Measurements from ENCODE around the gene PRR22.

Gene PRR22

DNA sequence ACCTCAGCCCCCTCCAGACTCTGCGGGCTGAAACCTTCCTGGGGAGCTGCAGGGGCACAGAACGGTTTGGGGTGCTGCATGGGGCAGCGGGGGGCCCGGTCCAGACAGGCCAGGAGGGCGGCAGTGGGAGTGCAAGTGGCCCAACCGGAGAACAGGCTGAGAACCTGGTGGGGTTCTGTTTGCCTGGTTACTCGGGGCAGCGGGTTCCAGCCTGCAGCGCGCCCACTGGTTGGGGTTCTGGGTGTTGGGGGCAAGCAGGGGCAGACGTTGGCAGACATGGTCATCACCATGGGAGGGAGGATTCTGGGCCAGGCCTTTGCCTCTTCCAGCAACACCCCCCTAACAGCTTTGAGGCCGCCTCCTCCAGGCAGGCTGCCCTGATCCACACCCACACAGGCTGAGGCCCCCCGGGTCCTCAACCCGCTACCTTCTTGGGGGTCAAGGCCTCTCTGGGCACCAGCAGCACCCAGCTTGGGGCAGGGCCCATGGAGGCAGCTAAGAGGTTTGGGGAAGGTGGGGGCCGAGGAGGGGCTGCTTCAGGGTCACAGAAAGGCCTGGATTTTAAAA, at the start of gene PRR22:
Gene PRR22, minus strand, starts transcription at position 166 of the 567 bp plus-strand sequence. Its CDS starts 86 bp downstream, at position 80.
- no peak for FAIRE-seq

DNA sequence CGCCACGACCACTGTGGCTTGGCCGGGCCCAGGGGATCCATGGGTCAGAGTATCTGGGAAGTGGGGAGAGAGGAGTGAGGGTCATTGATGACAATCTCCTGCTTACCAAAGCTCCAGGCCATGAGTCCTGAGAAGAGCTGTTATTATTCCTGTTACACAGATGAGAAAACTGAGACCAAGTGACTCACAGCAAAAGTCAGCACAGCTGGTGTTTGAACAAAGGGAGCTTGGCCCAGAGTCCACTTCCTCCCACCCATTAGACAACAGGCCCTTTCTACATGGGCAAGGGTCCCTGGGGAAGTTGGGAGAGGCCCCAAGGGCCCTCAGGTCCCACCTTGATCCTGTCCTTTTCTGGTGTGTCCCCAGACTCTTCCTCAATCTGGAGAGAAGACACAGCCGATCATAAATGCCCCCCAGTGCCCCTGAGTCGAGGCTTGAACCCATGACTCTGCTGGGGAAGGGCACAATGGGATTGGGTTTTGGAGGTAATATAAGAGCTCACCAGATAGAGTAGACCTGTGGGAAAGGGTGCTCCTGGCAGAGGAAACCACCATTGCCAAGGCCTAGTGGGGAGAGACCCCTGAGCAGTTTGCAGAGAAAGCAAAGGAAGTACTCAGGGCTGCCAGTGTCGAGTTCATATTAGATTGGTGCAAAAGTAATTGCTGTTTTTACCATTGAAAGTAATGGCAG, 48.1 kb upstream of the PRR22 start:
- no peak for FAIRE-seq

DNA sequence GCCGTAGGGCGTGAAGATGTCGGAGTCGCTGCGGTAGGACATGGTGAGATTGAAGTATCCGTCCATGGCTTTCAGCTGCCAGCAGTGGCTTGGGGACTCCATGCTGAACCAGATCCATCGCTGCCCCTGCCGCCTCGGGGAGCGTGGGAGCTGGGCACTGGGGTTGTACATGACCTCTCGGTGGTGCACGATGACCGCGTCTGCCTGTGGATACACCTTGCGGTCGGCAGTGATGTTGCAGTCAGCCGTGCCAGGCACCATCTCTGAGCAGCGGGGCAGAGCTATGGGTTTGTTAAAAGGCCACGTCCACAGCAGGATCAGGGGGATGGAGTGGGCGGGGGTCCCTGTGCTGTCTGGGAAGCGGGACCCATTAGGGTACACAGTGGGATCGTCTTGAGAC, 47.5 kb upstream of the PRR22 start:
- no peak for FAIRE-seq

DNA sequence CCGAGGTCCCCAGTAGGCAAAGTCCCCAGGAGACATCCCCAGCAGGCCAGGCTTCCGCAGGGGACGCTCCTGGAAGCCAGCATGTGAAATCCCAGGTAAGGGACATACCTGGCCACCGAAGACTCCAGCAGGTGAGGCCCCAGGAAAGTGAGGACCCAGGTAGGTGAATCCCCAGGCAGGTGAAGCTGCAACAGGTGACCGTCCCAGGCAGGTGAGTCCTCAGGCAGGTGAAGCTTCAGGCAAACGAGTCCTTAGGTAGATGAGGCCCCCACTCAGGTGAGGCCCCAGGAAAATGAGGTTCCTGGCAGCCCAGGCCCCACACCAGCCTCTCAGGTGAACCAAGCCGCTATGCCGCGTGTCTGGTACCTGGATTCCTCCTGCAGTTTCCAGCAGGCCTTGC, 46.6 kb upstream of the PRR22 start:
- FAIRE-seq, result no peak

DNA sequence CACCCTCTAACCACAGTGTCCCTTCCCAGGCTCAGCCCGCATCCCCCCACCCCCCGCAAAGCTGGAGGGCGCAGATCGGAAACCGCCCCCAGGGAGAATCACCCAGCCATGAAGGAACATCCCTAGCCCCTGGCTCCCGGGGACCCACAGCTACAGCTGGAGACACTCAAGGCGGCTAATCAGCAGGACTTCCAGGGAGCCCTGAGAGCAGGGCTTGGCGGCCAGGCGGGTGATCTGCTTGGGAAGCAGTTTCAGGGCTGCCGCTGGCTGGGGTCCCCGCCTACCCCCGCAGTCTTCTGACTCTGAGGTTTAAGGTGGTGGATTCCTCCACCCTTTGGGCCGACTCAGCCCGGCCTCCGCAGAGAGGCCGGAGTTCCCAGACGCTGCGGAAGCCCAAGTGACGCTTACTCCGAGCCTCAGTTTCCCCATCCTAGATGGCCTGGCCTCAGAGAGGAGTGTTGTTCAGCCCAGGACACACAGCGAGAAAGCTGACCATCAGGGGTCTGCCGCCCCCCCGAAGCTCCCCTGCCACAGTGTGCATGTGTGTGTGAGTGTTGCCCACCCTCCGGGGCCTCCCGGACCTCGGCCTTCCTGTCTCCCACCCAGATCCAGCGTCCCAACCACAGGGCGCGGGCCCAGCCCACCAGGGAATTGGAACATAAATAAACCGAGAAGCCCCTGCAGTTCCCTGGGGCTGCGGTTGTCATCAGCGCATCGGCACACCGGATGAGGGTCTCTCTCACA, 45.2 kb upstream of the PRR22 start:
- no peak for FAIRE-seq

DNA sequence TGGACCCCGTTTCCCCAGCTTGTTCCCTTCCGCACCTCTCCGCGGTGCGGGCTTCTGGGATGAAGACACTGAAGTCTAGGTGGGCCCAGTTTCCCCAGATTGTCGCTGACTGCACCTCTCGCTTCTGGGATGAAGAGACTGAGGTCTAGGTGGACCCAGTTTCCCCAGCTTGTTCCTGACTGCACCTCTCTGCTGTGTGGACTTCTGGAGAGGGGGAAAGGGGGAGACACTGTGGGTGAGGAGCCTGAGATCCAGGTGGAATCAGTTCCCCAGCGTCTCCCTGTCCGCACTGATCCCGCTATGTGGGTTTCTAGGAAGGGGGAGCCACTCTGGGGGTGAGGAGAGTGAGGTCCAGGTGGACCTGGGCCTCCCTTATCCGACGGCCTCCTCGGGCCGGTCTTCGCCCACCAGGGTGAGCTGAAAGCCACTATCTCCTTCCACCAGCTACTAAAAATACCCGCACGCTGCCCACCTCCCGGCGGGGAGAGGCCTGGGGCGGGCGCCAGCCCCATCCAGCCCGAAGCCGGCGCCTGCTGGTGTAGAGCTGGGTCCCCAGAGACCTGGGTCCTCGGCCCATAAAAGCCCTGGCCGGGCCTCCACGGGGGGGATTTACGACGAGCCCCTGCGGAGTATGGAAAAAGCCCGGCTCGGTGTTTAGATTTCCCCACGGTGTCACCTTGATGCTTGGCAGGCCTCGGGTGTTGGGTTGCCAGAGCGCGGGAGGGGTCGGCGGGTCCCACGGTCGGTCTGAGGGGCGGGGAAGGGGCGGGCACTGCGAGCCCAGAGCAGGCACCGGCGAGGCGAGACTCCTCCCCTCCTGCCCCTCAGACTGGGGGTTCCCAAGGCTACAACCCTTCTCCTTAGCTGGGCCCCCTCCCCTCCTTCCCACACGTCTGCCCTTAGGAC, 44.4 kb upstream of the PRR22 start:
- no peak for FAIRE-seq

DNA sequence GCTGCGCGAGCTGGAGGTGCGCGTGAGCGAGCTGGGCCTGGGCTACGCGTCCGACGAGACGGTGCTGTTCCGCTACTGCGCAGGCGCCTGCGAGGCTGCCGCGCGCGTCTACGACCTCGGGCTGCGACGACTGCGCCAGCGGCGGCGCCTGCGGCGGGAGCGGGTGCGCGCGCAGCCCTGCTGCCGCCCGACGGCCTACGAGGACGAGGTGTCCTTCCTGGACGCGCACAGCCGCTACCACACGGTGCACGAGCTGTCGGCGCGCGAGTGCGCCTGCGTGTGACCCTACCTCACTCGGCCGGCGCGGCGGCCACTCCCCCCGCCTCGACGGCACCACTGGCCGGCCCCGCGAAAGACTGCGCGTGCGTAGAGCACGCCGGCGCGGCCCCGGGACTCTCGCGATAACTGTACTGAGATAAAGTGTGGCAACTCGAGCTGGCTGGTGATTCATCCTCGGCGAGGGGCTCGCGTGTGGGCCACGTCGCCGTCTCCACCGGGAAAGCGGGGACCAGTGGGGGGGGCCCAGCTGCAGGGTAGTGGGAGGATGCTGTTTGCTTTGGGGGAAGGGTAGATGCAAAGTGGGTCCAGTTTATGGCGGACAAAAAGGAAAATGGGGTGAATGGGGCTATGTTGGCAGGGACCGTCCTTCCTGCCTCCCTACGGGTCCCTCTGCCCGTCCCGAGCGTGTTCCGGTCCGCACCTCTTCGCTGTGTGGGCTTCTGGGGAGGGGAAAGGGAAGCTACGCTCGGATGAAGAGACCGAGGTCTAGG, 43.5 kb upstream of the PRR22 start:
- no peak for FAIRE-seq

DNA sequence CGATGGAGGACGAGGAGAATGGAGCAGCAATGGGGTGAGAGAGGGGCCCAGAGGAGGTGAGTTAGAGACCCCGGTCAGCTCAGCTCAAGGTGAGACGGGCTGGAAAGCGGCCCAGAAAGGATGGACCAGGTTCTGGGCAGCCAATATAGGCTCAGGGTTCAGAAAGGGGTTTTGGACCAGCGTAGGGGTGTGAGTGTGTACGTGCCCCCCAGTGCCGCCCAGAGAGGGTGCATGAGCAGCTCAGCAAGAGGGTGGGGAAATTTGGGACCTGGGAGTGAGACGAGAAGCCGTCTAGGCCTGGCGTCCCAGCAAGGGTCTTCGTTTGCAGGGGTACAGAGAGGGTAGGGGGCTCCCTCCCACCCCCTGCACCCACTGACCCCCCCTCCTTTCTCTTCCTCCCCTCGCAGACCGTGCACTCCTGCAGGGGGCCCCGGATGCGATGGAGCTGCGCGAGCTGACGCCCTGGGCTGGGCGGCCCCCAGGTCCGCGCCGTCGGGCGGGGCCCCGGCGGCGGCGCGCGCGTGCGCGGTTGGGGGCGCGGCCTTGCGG, 42.9 kb upstream of the PRR22 start:
- FAIRE-seq, result no peak

DNA sequence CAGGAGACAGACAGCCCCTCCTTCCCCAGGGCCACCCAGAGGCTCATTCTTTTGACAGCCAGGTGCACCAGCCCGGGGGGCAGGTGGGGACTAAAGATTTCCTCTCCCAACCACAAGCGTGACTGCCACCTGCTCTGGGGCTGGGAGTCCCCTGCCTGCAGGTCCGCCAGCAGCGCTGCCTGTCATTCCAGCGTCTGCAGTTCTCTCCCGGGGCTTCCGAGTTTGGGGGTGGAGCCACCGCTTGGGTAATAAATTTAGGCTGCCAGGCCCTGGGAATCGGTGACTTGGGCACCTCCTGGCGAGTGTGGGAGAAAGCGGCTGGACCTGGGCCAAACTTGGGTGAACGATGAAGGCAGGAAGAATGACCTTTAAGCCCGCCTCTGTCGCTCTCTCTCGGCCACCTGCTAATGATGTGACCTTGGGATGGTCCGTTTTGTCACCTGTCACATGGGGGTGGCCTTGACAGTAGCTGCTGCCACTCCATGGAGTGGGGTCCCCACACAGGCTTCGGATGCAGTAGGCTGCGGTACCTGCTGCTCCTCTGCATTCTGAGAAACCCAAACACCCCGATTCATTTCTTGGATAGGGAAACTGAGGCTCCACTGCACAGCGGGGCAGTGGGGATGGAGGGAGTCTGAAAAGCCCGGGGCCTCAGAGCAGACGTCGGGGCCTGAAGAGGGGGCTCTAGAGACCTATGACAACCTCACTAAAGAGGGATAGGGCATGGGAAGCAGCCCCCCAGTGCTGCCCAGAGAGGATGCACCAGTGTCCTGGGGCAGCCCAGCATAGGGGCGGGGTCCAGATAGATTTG, 42.2 kb upstream of the PRR22 start:
- FAIRE-seq, result no peak

DNA sequence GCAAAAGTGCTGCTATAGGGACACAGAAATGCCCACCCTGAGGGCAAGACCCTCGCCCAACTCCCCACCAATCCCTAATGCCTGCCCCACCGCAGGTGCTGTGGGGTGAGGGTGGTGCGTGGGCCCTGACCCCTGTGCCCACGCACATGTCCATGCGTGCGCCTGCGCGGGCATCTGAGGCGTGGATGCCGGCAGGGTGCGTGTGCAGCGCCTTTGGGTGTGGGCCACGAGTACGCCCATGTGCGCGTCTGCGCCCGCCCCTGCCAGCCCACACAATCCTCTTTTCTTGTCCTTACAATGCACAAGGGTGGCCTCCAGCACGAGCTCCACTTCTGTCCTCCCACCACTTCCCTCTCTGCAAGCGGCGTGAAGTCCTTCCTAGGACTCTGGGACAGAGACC, 40.6 kb upstream of the PRR22 start:
- FAIRE-seq, result no peak

DNA sequence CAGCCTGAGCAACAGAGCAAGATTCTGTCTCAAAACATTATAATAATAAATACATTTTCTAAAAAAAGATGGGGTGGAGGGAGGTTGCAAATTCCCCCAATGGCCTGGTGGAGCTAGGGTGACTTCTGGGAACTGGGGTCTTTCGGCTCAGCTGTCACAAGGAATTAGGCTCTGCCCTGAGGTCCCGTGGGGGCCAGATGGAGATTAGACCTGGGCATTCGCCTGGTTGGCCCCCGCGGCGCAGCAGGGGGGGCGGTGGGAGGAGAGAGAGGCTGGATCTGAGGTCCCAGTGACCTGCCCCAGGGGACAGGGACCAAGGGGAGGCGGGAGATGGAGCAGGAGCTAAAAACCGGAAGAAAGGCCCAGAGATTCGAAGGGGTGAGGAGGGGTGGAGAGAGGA, 40.2 kb upstream of the PRR22 start:
- FAIRE-seq, result no peak

DNA sequence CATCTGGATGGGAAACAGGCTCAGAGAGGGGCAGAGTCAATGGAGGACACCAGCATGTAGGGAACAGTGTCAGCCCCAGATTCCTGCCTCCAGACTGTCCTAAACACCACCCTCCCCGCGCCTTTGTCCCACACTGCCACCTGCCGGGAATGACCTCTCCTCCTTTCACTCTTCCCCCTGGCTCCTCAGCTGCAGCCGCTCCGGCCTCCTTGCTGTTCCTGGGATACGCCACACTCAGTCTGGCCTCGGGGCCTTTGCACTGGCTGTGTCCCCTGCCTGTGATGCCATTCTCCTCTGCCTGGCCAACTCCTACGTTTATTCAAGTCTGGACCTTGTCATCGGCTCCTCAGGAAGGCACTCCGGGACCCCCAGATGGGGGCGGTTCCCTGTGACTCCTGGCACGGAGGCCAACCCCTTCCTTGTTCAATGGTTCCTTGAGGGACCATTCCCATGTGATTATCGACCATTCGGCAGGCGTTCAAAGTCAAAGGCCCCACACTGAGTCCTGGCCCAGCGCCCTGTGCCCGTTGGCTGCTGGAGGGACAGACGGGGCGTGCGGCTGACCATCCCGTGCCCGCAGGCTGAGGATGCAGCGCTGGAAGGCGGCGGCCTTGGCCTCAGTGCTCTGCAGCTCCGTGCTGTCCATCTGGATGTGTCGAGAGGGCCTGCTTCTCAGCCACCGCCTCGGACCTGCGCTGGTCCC, 39.2 kb upstream of the PRR22 start:
- no peak for FAIRE-seq

DNA sequence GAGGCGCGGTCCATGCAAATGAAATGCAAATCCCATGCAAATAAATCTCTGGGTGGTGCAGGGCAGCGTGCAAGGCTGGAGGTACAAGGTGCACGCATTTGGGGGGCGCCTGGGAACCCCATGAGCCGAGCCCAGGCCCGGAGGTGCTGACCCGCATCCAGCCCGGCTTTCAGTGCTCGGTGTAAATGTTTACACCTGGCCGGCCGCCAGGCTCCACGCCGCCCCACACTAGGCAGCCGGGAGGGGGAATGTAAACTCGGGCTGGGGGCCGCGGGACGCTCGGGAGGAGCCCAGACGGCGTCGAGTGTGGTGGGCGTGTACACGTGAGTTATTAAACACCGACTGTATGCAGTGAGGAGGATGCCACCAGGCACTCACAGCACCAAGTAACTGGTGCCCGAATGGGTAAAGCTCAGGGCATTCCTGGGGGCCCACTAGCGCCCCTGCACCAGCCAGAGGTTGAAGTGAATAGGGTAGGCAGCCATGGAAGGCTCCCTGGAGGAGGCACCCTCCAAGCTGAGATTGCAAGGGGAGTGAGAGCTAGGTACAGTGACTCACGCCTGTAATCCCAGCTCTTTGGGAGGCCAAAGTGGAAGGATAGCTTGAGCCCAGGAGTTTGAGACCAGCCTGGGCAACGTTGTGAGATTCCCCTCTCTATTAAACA, 37.8 kb upstream of the PRR22 start:
- no peak for FAIRE-seq

DNA sequence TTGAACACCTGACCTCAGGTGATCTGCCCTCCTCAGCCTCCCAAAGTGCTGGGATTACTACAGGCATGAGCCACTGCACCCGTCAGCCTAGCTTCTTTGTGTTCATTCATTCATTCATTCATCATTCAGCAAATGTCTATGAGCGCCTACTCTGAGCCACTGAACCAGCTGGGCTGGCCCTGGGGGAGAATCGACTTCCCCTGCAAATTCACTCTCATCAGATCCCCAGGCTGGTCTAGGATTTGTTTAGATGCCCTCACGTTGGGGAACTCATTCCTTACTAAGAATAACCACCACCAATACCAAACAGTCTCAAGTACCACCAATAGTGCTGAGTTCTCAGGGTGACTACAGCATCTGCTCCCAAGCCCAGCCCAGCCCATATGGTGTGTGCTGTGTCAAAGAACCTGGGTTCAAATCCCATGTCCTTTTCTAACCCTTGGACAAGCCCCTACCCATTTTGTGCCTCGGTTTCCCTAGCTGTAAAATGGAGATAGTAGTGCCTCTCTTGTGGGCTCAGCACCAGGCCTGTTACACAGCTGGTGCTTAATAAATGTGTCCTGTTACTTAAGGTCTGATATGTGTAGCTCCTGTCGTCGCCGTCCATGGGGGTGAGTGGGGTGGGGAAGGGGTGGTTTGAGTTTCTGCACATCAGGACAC, 37.1 kb upstream of the PRR22 start:
- FAIRE-seq, result no peak

DNA sequence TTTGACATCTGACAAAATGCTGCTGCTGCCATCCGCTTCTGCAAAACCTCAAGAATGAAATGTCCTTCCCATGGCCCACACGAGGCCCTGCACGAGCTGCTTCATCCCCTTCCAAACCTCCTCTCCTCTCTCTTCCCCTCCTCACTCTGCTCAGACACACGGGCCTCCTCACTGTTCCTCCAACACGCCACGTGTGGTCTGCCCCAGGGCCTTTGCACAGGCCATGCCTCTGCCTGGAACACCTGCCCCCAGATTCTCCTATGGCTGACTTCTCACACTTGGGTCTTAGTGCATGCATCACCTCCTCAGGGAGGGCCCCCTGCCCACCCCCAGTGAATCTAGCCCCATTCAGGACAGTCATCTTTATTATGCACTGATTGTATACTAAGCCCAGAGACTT, 36.2 kb upstream of the PRR22 start:
- FAIRE-seq, result no peak

DNA sequence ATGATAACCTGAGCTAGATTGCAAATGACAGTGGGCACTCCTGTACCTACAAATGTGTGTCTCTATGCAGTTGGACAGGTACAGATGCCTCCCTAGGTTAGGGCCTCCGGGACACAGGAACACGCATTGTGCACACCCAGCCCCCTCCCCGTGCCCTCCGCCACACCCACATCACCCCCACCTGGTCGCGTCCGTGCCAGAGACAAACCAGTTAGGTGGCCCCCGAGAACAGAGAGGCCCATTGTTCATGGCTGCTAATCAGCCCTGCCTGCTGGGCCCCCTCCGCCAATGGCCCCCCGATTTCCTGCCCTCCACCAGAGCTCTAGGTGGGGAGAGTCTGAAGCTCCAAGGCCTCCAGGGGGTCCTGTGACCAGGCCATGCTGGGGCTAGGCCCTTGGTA, 34.0 kb upstream of the PRR22 start:
- FAIRE-seq, result no peak

DNA sequence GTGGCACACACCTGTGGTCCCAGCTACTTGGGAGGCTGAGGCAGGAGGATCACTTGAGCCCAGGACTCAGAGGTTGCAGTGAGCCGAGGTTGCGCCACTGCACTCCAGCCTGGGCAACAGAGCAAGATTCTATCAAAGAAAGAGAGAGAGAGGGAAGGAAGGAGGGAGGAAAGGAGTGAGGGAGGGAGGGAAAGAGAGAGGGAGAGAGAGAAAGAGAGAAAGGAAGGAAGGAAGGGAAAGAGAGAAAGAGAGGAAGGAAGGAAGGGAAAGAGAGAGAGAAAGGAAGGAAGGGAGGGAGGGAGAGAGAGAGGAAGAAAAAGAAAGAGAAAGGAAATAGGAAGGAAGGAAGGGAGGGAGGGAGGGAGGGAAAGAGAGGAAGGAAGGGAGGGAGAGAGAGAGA, 32.7 kb upstream of the PRR22 start:
- no peak for FAIRE-seq

DNA sequence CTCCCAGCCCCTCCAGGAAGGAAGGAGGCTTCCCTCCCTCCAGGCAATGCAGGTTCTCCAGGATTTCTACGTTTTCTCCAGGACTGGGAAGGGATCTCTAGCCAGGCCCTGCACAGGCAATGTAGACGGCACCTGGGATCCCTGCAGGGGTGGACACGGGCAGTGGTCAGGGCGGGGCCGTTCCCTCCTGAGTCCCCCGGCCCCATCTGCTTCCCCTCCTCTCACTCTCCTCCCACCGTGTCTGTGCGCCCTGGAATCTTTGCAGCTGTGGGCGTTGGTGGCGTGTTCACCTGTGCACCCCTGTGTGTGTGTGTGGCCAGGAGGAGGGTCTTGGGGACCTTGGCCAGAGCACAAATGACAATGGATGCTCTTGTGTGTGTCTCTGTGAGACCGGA, 30.3 kb upstream of the PRR22 start:
- no peak for FAIRE-seq

DNA sequence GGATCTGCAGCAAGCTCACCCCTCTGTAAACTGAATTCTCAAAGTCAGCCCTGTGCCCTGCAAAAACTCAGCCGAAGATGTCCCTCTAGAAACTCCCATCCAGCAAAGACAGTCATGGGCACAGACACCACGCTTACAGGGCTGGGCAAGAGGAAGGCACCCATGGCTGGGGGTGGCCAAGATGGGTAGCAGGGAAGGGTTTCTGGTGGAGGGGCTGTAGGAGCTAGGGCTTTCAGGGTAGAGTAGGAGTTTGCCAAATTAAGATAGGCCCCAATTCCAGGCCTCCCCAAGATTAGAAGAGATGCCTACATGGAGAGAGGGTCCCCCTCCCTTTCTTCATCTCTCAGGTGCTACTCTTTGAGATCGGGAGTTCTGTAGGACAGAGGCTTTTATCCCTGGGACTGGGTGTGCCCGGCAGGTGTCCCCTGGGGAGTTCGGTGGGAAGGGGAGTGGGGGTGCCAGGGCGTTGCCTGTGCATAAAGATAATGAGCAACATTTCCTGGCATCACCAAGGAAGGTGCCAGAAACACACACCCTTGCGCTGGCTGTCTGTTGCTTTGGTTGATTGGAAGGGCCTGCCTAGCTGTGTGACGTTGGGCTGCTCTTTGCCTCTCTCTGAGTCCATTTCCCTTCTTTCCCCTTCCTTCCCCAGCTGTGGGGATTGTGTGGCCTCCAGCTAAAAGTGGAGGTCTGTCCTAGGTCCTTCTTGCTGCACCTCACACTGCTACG, 29.7 kb upstream of the PRR22 start:
- FAIRE-seq, result no peak
